CD14-positive monocyte (primary cell): ENCODE data around the gene ELMO1. TPM values are rescaled to one million over a fixed set of nuclear protein-coding genes. Genes with fewer than 3 reads are reported as not detected.

ENCODE experiments used
- DNase-seq, 3 donors: peaks; one replicate each; pipeline ENCODE4 v3.0.0-alpha.2; 2011 to 2022
- H2AFZ ChIP-seq: 2 replicates; pipeline ENCODE4 v1.6.0; 2012; ENCODE audit warnings: mild to moderate bottlenecking, low read depth, low read length, inconsistent platforms; ENCODE audit not compliant: insufficient read depth, poor library complexity, severe bottlenecking
- H3K27ac ChIP-seq, 2 donors: 1 replicate in 1 of 2; 2 replicates in 1 of 2; pipeline ENCODE4 v1.5.1; 2012 to 2013; ENCODE audit warnings: low read length in 2 of 2, control low read depth in 1 of 2, inconsistent platforms in 1 of 2, low read depth in 1 of 2, mild to moderate bottlenecking in 1 of 2
- H3K27me3 ChIP-seq, 2 donors: one replicate each; pipeline versions ENCODE4 v1.6.0 to v1.6.1; 2011 to 2013; ENCODE audit warnings: low read length in 2 of 2; ENCODE audit not compliant: control insufficient read depth in 2 of 2, insufficient read depth in 2 of 2
- H3K36me3 ChIP-seq, 2 donors: replicated peaks in 1 of 2; 1 replicate in 1 of 2; 2 replicates in 1 of 2; pipeline versions ENCODE4 v1.5.1 to v1.6.1; 2012 to 2013; ENCODE audit warnings: low read length in 2 of 2, control low read depth in 1 of 2, inconsistent platforms in 1 of 2, mild to moderate bottlenecking in 1 of 2; ENCODE audit not compliant: insufficient read depth in 2 of 2, control insufficient read depth in 1 of 2
- H3K4me1 ChIP-seq, 2 donors: 1 replicate in 1 of 2; 2 replicates in 1 of 2; pipeline versions ENCODE4 v1.5.1 to v1.6.1; 2012 to 2013; ENCODE audit warnings: low read length in 2 of 2, control low read depth in 1 of 2, inconsistent platforms in 1 of 2, mild to moderate bottlenecking in 1 of 2, moderate library complexity in 1 of 2; ENCODE audit not compliant: insufficient read depth in 2 of 2, control insufficient read depth in 1 of 2
- H3K4me2 ChIP-seq: replicated peaks from 2 replicates; pipeline ENCODE3; 2012; ENCODE audit warnings: low read length, moderate library complexity, mild to moderate bottlenecking; ENCODE audit not compliant: poor library complexity, severe bottlenecking; ENCODE audit errors: extremely low read depth
- H3K4me3 ChIP-seq, 3 experiments: fragments of 200-600 bp in 1 of 3; sonication (generic) in 1 of 3; replicated peaks in 1 of 3; 1 replicate in 2 of 3; 2 replicates in 1 of 3; pipeline ENCODE4 v1.5.1; 2011 to 2013; ENCODE audit warnings: low read length in 3 of 3, mild to moderate bottlenecking in 3 of 3, control low read depth in 2 of 3, low read depth in 2 of 3, inconsistent platforms in 1 of 3, moderate library complexity in 1 of 3
- H3K79me2 ChIP-seq: 2 replicates; pipeline ENCODE4 v1.6.0; 2012; ENCODE audit warnings: mild to moderate bottlenecking, control low read depth, inconsistent platforms, low read length, moderate library complexity; ENCODE audit not compliant: insufficient read depth
- H3K9ac ChIP-seq: 2 replicates; pipeline ENCODE4 v1.6.0; 2017; ENCODE audit warnings: low read length, mild to moderate bottlenecking; ENCODE audit not compliant: insufficient read depth, poor library complexity, severe bottlenecking
- H3K9me3 ChIP-seq, 2 donors: replicated peaks in 1 of 2; 1 replicate in 1 of 2; 2 replicates in 1 of 2; pipeline versions ENCODE4 v1.5.1 to v1.6.1; 2012 to 2013; ENCODE audit warnings: low read length in 2 of 2, control low read depth in 1 of 2; ENCODE audit not compliant: control insufficient read depth in 1 of 2, insufficient read depth in 1 of 2
- H4K20me1 ChIP-seq: 2 replicates; pipeline ENCODE4 v1.6.0; 2012; ENCODE audit warnings: mild to moderate bottlenecking, low read length, control low read depth, moderate library complexity; ENCODE audit not compliant: insufficient read depth
- H3K27ac Mint-ChIP-seq, 7 donors: one replicate each; pipeline ENCODE4 v1.8.0; 2020; ENCODE audit warnings: mild to moderate bottlenecking in 7 of 7, mixed read lengths in 7 of 7, moderate library complexity in 6 of 7, inconsistent platforms in 2 of 7
- H3K27me3 Mint-ChIP-seq, 3 donors: one replicate each; pipeline ENCODE4 v1.8.0; 2021 to 2022; ENCODE audit warnings: low read depth in 3 of 3, mild to moderate bottlenecking in 3 of 3, mixed read lengths in 3 of 3, moderate library complexity in 3 of 3, inconsistent platforms in 1 of 3
- H3K36me3 Mint-ChIP-seq, 2 donors: one replicate each; pipeline ENCODE4 v1.8.0; 2020; ENCODE audit warnings: mixed read lengths in 2 of 2, inconsistent platforms in 1 of 2, mild to moderate bottlenecking in 1 of 2
- H3K4me1 Mint-ChIP-seq: one replicate; pipeline ENCODE4 v1.8.0; 2020; ENCODE audit warnings: mild to moderate bottlenecking, mixed read lengths
- H3K4me3 Mint-ChIP-seq, 2 donors: one replicate each; pipeline ENCODE4 v1.8.0; 2020; ENCODE audit warnings: mild to moderate bottlenecking in 2 of 2, mixed read lengths in 2 of 2, moderate library complexity in 1 of 2
- H3K9me3 Mint-ChIP-seq, 7 donors: one replicate each; pipeline ENCODE4 v1.8.0; 2020 to 2022; ENCODE audit warnings: mixed read lengths in 7 of 7, mild to moderate bottlenecking in 6 of 7, moderate library complexity in 6 of 7, inconsistent platforms in 2 of 7
- WGBS: methylation state at CpG from one replicate; pipeline ENCODE4 v1.1.5; 2013; ENCODE audit warnings: missing lambda C conversion rate; ENCODE audit not compliant: insufficient coverage; 5-methylcytosine and 5-hydroxymethylcytosine counted together
- intact Hi-C, 2 donors: fragments of 100-400 bp; cut with micrococcal nuclease; formaldehyde crosslinking; loops; one replicate each; pipeline versions ENCODE4 v1.15.0 to v1.15.1; 2023
- polyA plus RNA-seq, 3 donors: library from polyadenylated mRNA; depleted of rRNA in 1 of 3; unstranded in 2 of 3; stranded (reverse) in 1 of 3; fragments of 300-500 nt in 2 of 3; fragments of >200 nt in 1 of 3; fragmentation: Illumina TruSeq in 2 of 3; gene quantifications; 1 replicate in 2 of 3; 2 replicates in 1 of 3; pipeline ENCODE4 v1.2.3, GENCODE V29; 2012 to 2021
- TF ChIP-seq, protein P1 (sequence below): fragments of 200-600 bp; IDR thresholded peaks from one replicate; pipeline ENCODE4 v1.8.0; 2022; ENCODE audit warnings: antibody characterized with exemption, mild to moderate bottlenecking

Gene ELMO1
- polyA plus RNA-seq, 3 donors, result 46.6 to 50.2 (median 46.7) TPM

- Mint-ChIP-seq H3K4me3 (no peak overlapping the region), H3K36me3 (no peaks in the 10 kb centered on the region), H3K27me3 (peaks cover 1 to 5% (median 2%) of the 10 kb centered on the region in 3 donors), H3K4me1 (peaks cover 11% of the 10 kb centered on the region), H3K9me3 (peaks cover 0 to 4% (median 0%) of the 10 kb centered on the region in 7 donors), H3K27ac (peak overlapping the region in 2 of 7 donors; percentile 15 to 37)
- DNase-seq, result peak in 2 of 3 donors; percentile 3 to 16
- Histone ChIP-seq H4K20me1 (no peaks in the 10 kb centered on the region), H3K4me1 (peaks cover 6 to 10% of the 10 kb centered on the region in 2 donors), H3K9ac (no peak overlapping the region), H2AFZ (no peak overlapping the region), H3K36me3 (no peaks in the 10 kb centered on the region), H3K27me3 (no peaks in the 10 kb centered on the region), H3K9me3 (no peaks in the 10 kb centered on the region), H3K27ac (no peak overlapping the region), H3K4me2 (no peak overlapping the region), H3K4me3 (no peak overlapping the region), H3K79me2 (no peaks in the 10 kb centered on the region)
- TF ChIP-seq, protein P1, sequence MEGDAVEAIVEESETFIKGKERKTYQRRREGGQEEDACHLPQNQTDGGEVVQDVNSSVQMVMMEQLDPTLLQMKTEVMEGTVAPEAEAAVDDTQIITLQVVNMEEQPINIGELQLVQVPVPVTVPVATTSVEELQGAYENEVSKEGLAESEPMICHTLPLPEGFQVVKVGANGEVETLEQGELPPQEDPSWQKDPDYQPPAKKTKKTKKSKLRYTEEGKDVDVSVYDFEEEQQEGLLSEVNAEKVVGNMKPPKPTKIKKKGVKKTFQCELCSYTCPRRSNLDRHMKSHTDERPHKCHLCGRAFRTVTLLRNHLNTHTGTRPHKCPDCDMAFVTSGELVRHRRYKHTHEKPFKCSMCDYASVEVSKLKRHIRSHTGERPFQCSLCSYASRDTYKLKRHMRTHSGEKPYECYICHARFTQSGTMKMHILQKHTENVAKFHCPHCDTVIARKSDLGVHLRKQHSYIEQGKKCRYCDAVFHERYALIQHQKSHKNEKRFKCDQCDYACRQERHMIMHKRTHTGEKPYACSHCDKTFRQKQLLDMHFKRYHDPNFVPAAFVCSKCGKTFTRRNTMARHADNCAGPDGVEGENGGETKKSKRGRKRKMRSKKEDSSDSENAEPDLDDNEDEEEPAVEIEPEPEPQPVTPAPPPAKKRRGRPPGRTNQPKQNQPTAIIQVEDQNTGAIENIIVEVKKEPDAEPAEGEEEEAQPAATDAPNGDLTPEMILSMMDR, result no peak
- intact Hi-C loops, result no loop called here
- WGBS, result 75% methylated on average over 1 of the region's 1 CpG
These were observed 13.5 kb upstream of the ELMO1 start for GRCh38 chr7:37462138-37462537.

DNA sequence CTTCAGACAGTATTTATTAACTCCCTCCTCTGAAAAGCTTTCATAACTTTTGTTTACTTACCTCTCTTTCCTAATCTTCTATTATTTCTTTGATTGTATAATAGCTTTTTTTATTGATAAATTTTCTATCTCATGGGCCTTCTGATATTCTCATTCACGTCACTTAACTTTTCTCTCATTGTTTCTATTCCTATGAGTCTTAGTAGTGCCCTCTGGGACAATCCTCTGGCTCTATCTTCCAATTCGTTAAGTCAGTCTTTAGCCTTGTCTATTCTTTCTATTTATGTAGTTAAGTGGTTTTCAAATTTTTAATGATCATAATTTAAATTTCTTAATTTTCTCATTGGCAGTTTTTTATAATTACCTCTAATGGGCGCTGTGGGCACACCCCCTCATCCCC, 6.4 kb upstream of the ELMO1 start:
- H3K9me3 ChIP-seq, result no peaks in the 10 kb centered on the region
- H3K4me3 ChIP-seq, result no peak overlapping the region
- no peaks in the 10 kb centered on the region for H3K79me2 ChIP-seq
- H3K4me1 ChIP-seq, result no peaks in the 10 kb centered on the region
- no peaks in the 10 kb centered on the region for H4K20me1 ChIP-seq
- TF ChIP-seq, protein P1, result no peak
- no peak overlapping the region for H3K27ac ChIP-seq
- peaks cover 0 to 3% of the 10 kb centered on the region in 2 donors for H3K36me3 Mint-ChIP-seq
- H3K27me3 Mint-ChIP-seq, result peaks cover 1 to 3% (median 2%) of the 10 kb centered on the region in 3 donors
- peaks cover under 1% of the 10 kb centered on the region for H3K4me1 Mint-ChIP-seq
- 83% methylated on average over 1 of the region's 3 CpGs for WGBS
- no peaks in the 10 kb centered on the region for H3K36me3 ChIP-seq
- no peak overlapping the region for H3K9ac ChIP-seq
- DNase-seq, result no peak
- no peak overlapping the region for H3K4me2 ChIP-seq
- no peak overlapping the region for H2AFZ ChIP-seq
- intact Hi-C loops, result no loop called here
- H3K4me3 Mint-ChIP-seq, result no peak overlapping the region
- H3K27ac Mint-ChIP-seq, result no peak overlapping the region
- H3K27me3 ChIP-seq, result no peaks in the 10 kb centered on the region
- H3K9me3 Mint-ChIP-seq, result no peaks in the 10 kb centered on the region
